A549 (cell line): ENCODE measurements around the gene C1R. TPM values are rescaled to one million over a fixed set of nuclear protein-coding genes. Genes with fewer than 3 reads are reported as not detected.

Experiments
- ATAC-seq, 2 experiments: fragments of 200-7000 bp in 1 of 2; fragments of >200 bp in 1 of 2; cut with Nextera tagmentation in 1 of 2; cut with Tn5 transposase in 1 of 2; 3 replicates each; pipeline versions ENCODE4 v1.8.0 to v1.9.1; 2018 to 2020; ENCODE audit warnings: mild to moderate bottlenecking in 1 of 2, moderate library complexity in 1 of 2
- CTCF ChIA-PET: fragments of 300-600 bp; sonication (Branson Sonifier 250); formaldehyde crosslinking; extraction: SDS; loops from one replicate; lab custom pipeline; 2021; ENCODE audit warnings: antibody characterized with exemption, inconsistent platforms; lab: Yijun Ruan, JAX
- POLR2A ChIA-PET: fragments of 350-600 bp; formaldehyde crosslinking; extraction: SDS; loops from one replicate; lab custom pipeline; 2021; ENCODE audit warnings: antibody characterized with exemption, inconsistent platforms; lab: Yijun Ruan, JAX
- DNase-seq, 2 experiments: peaks; one replicate each; pipeline versions ENCODE4 v3.0.0 to v3.0.0-alpha.2; 2011 to 2016; ENCODE audit warnings: low read depth in 1 of 2, low spot score in 1 of 2
- FAIRE-seq: peaks from 2 replicates; lab custom pipeline; 2011; peaks lifted over from hg19 to GRCh38; lab: Jason Lieb, UNC
- H3K27ac ChIP-seq, 2 experiments: fragments of >200 bp; sonication (Bioruptor Twin); formaldehyde crosslinking; 3 replicates each; pipeline ENCODE4 v1.5.1; 2016 to 2017
- H3K4me1 ChIP-seq: fragments of >200 bp; sonication (Bioruptor Twin); formaldehyde crosslinking; 3 replicates; pipeline ENCODE4 v1.6.1; 2016
- H3K4me2 ChIP-seq: fragments of >200 bp; sonication (Bioruptor Twin); formaldehyde crosslinking; 3 replicates; pipeline ENCODE4 v1.6.1; 2016
- H3K4me3 ChIP-seq: fragments of >200 bp; sonication (Bioruptor Twin); formaldehyde crosslinking; 3 replicates; pipeline ENCODE4 v1.5.1; 2016
- H3K9me3 ChIP-seq: fragments of >200 bp; sonication (Bioruptor Twin); formaldehyde crosslinking; 3 replicates; pipeline ENCODE4 v1.6.1; 2016
- CBX2 ChIP-seq: fragments of 200-600 bp; sonication (generic); IDR thresholded peaks from 2 replicates; pipeline ENCODE4 v1.6.1; 2016; ENCODE audit warnings: low read depth, mild to moderate bottlenecking, borderline replicate concordance
- CHD2 ChIP-seq: fragments of 150-350 bp; IDR thresholded peaks from 2 replicates; pipeline ENCODE4 v1.6.1; 2014; ENCODE audit warnings: low read length; ENCODE audit not compliant: partially characterized antibody
- CHD4 ChIP-seq: fragments of 200-600 bp; sonication (generic); IDR thresholded peaks from 2 replicates; pipeline ENCODE4 v1.6.1; 2016; ENCODE audit warnings: antibody characterized with exemption, mild to moderate bottlenecking, borderline replicate concordance
- CTCF ChIP-seq: fragments of >200 bp; sonication (Bioruptor Twin); formaldehyde crosslinking; IDR thresholded peaks from 3 replicates; pipeline ENCODE4 v1.5.1; 2016
- E2F6 ChIP-seq: IDR thresholded peaks from 2 replicates; pipeline ENCODE4 v1.6.1; 2012; ENCODE audit warnings: low read depth, borderline replicate concordance
- ESRRA ChIP-seq: fragments of 150-350 bp; IDR thresholded peaks from 2 replicates; pipeline ENCODE4 v1.6.1; 2014; ENCODE audit warnings: mild to moderate bottlenecking, low read length, borderline replicate concordance
- FOSB ChIP-seq: fragments of 250-450 bp; sonication (Bioruptor Pico); IDR thresholded peaks from 2 replicates; pipeline ENCODE4 v1.5.0; 2020; ENCODE audit warnings: mild to moderate bottlenecking, moderate library complexity
- FOXS1 ChIP-seq: fragments of 250-450 bp; sonication (Bioruptor Pico); IDR thresholded peaks from 2 replicates; pipeline ENCODE4 v1.5.0; 2020; ENCODE audit warnings: mild to moderate bottlenecking, moderate library complexity
- HMGXB4 ChIP-seq: fragments of 250-450 bp; sonication (Bioruptor Pico); IDR thresholded peaks from 2 replicates; pipeline ENCODE4 v1.5.0; 2021; ENCODE audit warnings: mild to moderate bottlenecking, moderate library complexity, borderline replicate concordance
- HOXB5 ChIP-seq: fragments of 250-450 bp; sonication (Bioruptor Pico); IDR thresholded peaks from 2 replicates; pipeline ENCODE4 v1.5.0; 2020; ENCODE audit warnings: mild to moderate bottlenecking, moderate library complexity
- JUN ChIP-seq, 2 experiments: fragments of >200 bp; sonication (Bioruptor Twin); formaldehyde crosslinking; IDR thresholded peaks; 2 replicates in 1 of 2; 3 replicates in 1 of 2; pipeline ENCODE4 v1.6.1; 2016 to 2017
- JUNB ChIP-seq: fragments of >200 bp; sonication (Bioruptor Twin); formaldehyde crosslinking; IDR thresholded peaks from 2 replicates; pipeline ENCODE4 v1.6.1; 2016
- KDM5A ChIP-seq: fragments of 200-600 bp; sonication (generic); IDR thresholded peaks from 2 replicates; pipeline ENCODE4 v1.6.1; 2016; ENCODE audit warnings: antibody characterized with exemption, mild to moderate bottlenecking
- MAFK ChIP-seq: fragments of 450-650 bp; IDR thresholded peaks from 2 replicates; pipeline ENCODE4 v1.6.1; 2014; ENCODE audit not compliant: partially characterized antibody
- MAZ ChIP-seq: fragments of 150-350 bp; IDR thresholded peaks from 2 replicates; pipeline ENCODE4 v1.6.1; 2014; ENCODE audit warnings: antibody characterized with exemption, low read depth, low read length, borderline replicate concordance
- NPAS2 ChIP-seq: fragments of 250-450 bp; sonication (Bioruptor Pico); IDR thresholded peaks from 2 replicates; pipeline ENCODE4 v1.8.0; 2022; ENCODE audit warnings: mild to moderate bottlenecking, moderate library complexity, borderline replicate concordance
- NR3C1 ChIP-seq: fragments of >200 bp; sonication (Bioruptor Twin); formaldehyde crosslinking; IDR thresholded peaks from 3 replicates; pipeline ENCODE4 v1.6.1; 2017
- PHF8 ChIP-seq: fragments of 200-600 bp; sonication (generic); IDR thresholded peaks from 2 replicates; pipeline ENCODE4 v1.6.1; 2016; ENCODE audit warnings: low read depth, mild to moderate bottlenecking, antibody characterized with exemption, moderate library complexity, borderline replicate concordance
- POLR2A ChIP-seq: IDR thresholded peaks from 2 replicates; pipeline ENCODE4 v1.6.1; 2012; ENCODE audit warnings: mild to moderate bottlenecking, low read length
- POLR2AphosphoS2 ChIP-seq: conservative IDR thresholded peaks from 2 replicates; pipeline ENCODE4 v1.6.1; 2012; ENCODE audit warnings: low read length, improper control_type of control experiment, inconsistent platforms
- REST ChIP-seq: fragments of 200-600 bp; sonication (generic); IDR thresholded peaks from 2 replicates; pipeline ENCODE4 v1.6.1; 2016; ENCODE audit warnings: antibody characterized with exemption, mild to moderate bottlenecking, moderate library complexity
- RFX5 ChIP-seq: fragments of 450-650 bp; IDR thresholded peaks from 2 replicates; pipeline ENCODE4 v1.7.1; 2014; ENCODE audit warnings: antibody characterized with exemption, mild to moderate bottlenecking, moderate library complexity
- RNF2 ChIP-seq: fragments of 200-600 bp; sonication (generic); IDR thresholded peaks from 2 replicates; pipeline ENCODE4 v1.6.1; 2016; ENCODE audit warnings: low read depth, mild to moderate bottlenecking, antibody characterized with exemption, moderate library complexity, borderline replicate concordance
- SREBF2 ChIP-seq: fragments of 450-650 bp; IDR thresholded peaks from 2 replicates; pipeline ENCODE4 v1.6.1; 2014; ENCODE audit warnings: mild to moderate bottlenecking, moderate library complexity
- TFCP2L1 ChIP-seq: fragments of 250-450 bp; sonication (Bioruptor Pico); IDR thresholded peaks from 2 replicates; pipeline ENCODE4 v1.5.0; 2021; ENCODE audit warnings: mild to moderate bottlenecking
- TP53 ChIP-seq: fragments of 250-450 bp; sonication (Bioruptor Pico); IDR thresholded peaks from 2 replicates; pipeline ENCODE4 v1.5.0; 2021; ENCODE audit warnings: mild to moderate bottlenecking, moderate library complexity
- ZSCAN20 ChIP-seq: fragments of 250-450 bp; sonication (Bioruptor Pico); IDR thresholded peaks from 2 replicates; pipeline ENCODE4 v1.8.0; 2022; ENCODE audit warnings: mild to moderate bottlenecking, moderate library complexity
- WGBS: methylation state at CpG from one replicate; pipeline ENCODE4 v1.1.6; 2017; ENCODE audit errors: missing lambda C conversion rate; 5-methylcytosine and 5-hydroxymethylcytosine counted together
- polyA plus RNA-seq, 4 experiments: library from polyadenylated mRNA; depleted of rRNA in 3 of 4; stranded (reverse); fragments of >200 nt; fragmentation: RNase III in 1 of 4; extraction: RNeasy Plus Mini Kit Qiagen cat#74134 plus additional on column Dnase treatment in 1 of 4; gene quantifications; 2 replicates in 3 of 4; 3 replicates in 1 of 4; pipeline ENCODE4 v1.2.3, GENCODE V29; 2011 to 2017
- TF ChIP-seq, protein P1 (sequence below): fragments of >200 bp; sonication (Bioruptor Twin); formaldehyde crosslinking; IDR thresholded peaks from 2 replicates; pipeline ENCODE4 v1.6.1; 2016
- TF ChIP-seq, protein P2 (sequence below): IDR thresholded peaks from 2 replicates; pipeline ENCODE4 v1.6.1; 2012

C1R gene
- polyA plus RNA-seq, 2 of the 4 experiments (the other 2 are of a cell fraction): 31.4 to 36.0 TPM

- Histone ChIP-seq H3K4me1 (no peaks in the 10 kb centered on the region), H3K27ac (no peak overlapping the region), H3K4me2 (no peak overlapping the region), H3K4me3 (no peak overlapping the region), H3K9me3 (no peaks in the 10 kb centered on the region)
- FAIRE-seq: no peak
- no peak for ATAC-seq
- no peak for TF ChIP-seq E2F6
- no peak for TF ChIP-seq JUNB
- TF ChIP-seq SREBF2: no peak
- TF ChIP-seq HMGXB4 (CRISPR knock-in tag): no peak
- TF ChIP-seq FOXS1 (CRISPR knock-in tag): no peak
- no peak for TF ChIP-seq POLR2A
- no peak for TF ChIP-seq NPAS2 (CRISPR knock-in tag)
- no peak for TF ChIP-seq HOXB5
- no peak for TF ChIP-seq TFCP2L1 (CRISPR knock-in tag)
- no peak for TF ChIP-seq MAZ
- no peak for TF ChIP-seq CHD4
- no peak for TF ChIP-seq CBX2
- no peak for TF ChIP-seq ESRRA
- TF ChIP-seq POLR2AphosphoS2: no peak
- no peak for TF ChIP-seq NR3C1
- no peak for TF ChIP-seq ZSCAN20
- TF ChIP-seq, protein P1, sequence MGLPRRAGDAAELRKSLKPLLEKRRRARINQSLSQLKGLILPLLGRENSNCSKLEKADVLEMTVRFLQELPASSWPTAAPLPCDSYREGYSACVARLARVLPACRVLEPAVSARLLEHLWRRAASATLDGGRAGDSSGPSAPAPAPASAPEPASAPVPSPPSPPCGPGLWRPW: no peak
- TF ChIP-seq JUN (IDR thresholded peaks at IDR 0.05): no peak
- no peak for TF ChIP-seq MAFK
- TF ChIP-seq FOSB (CRISPR knock-in tag): no peak
- 84% methylated on average over 5 of the region's 5 CpGs for WGBS
- ChIA-PET POLR2A (no interaction called here), CTCF (interaction anchor here (1.4 to 4.7 kb wide), 3 partner anchors 11 to 60 kb away, joined by 4 to 25 read pairs (median 5); partner anchors contain the start of genes C1RL and C1S)
- DNase-seq: no peak
Observed at GRCh38 chr12:7120166-7120565, 27.9 kb upstream of the C1R start.

- FAIRE-seq: no peak
- DNase-seq: no peak
- CTCF ChIA-PET: interaction anchor here (0.9 to 4.7 kb wide), 4 partner anchors 10 to 58 kb away, joined by 3 to 25 read pairs (median 5); partner anchors contain the start of genes C1RL and C1S
- H3K4me2 ChIP-seq: no peak overlapping the region
- H3K27ac ChIP-seq: no peak overlapping the region
- 83% methylated on average over 3 of the region's 3 CpGs for WGBS
- no peak for ATAC-seq
- no peak overlapping the region for H3K4me3 ChIP-seq
- no peak for TF ChIP-seq REST
- no peak for TF ChIP-seq RFX5
- no peak for TF ChIP-seq POLR2A
- TF ChIP-seq ZSCAN20: no peak
- no peak for TF ChIP-seq KDM5A
- no peak for TF ChIP-seq NPAS2 (CRISPR knock-in tag)
- no peak for TF ChIP-seq RNF2
- TF ChIP-seq FOXS1 (CRISPR knock-in tag): no peak
- TF ChIP-seq, protein P2, sequence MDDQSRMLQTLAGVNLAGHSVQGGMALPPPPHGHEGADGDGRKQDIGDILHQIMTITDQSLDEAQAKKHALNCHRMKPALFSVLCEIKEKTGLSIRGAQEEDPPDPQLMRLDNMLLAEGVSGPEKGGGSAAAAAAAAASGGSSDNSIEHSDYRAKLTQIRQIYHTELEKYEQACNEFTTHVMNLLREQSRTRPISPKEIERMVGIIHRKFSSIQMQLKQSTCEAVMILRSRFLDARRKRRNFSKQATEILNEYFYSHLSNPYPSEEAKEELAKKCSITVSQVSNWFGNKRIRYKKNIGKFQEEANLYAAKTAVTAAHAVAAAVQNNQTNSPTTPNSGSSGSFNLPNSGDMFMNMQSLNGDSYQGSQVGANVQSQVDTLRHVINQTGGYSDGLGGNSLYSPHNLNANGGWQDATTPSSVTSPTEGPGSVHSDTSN: no peak
- no peak for TF ChIP-seq CTCF
- TF ChIP-seq CHD2: no peak
- no peak for TF ChIP-seq JUNB
- no peak for TF ChIP-seq TP53 (CRISPR knock-in tag)
- TF ChIP-seq PHF8: no peak
- no peak for TF ChIP-seq E2F6
- no peaks in the 10 kb centered on the region for H3K4me1 ChIP-seq
- H3K9me3 ChIP-seq: no peaks in the 10 kb centered on the region
- POLR2A ChIA-PET: interaction anchor here (0.9 kb wide), 1 partner anchor 10 kb away, joined by 3 read pairs; the partner anchor contains the start of gene C1RL
Observed at GRCh38 chr12:7118881-7119280, 26.6 kb upstream of the C1R start.
